ENCODE results near the gene TRIM2.

- TF ChIP-seq CTCF (IDR thresholded peaks at IDR 0.05; ENCODE audit: insufficient read depth, low read length): no peak
- no peak for TF ChIP-seq SPI1 (IDR thresholded peaks at IDR 0.05; ENCODE audit: borderline replicate concordance, low read depth)
- no peak for TF ChIP-seq POLR2AphosphoS5 (IDR thresholded peaks at IDR 0.05; ENCODE audit: low read depth)
Measured at GRCh38 chr4:153221783-153222706, 17.8 kb downstream of the TRIM2 start.

Measured in HL-60 (cell line).